PC-3 (cell line): ENCODE data around the gene MAGED2. TPM values are rescaled to one million over a fixed set of nuclear protein-coding genes. Genes with fewer than 3 reads are reported as not detected.

Source experiments
- ATAC-seq: fragments of 200-7000 bp; cut with Tn5 transposase; 2 replicates; pipeline ENCODE4 v1.9.1; 2020; ENCODE audit warnings: mild to moderate bottlenecking, moderate library complexity
- BruUV-seq: library from RNA; stranded (reverse); fragments of 400-500 nt; replicated peaks from 2 replicates; lab custom pipeline; 2021; lab: Mats Ljungman, UMichigan
- CTCF ChIA-PET: fragments of 300-600 bp; sonication (Branson Sonifier 250); formaldehyde crosslinking; loops from one replicate; lab custom pipeline; 2022; ENCODE audit warnings: antibody characterized with exemption; lab: Charles Lee
- POLR2A ChIA-PET: fragments of 300-600 bp; sonication (Branson Sonifier 250); formaldehyde crosslinking; loops from one replicate; lab custom pipeline; 2022; ENCODE audit warnings: antibody characterized with exemption; ENCODE audit not compliant: unreplicated experiment; lab: Charles Lee
- DNase-seq: peaks from one replicate; pipeline ENCODE4 v3.0.0-alpha.2; 2015
- H2AFZ ChIP-seq: fragments of 300-600 bp; sonication (generic); 2 replicates; pipeline ENCODE4 v1.6.0; 2016; ENCODE audit warnings: antibody characterized with exemption, low read length
- H3F3A ChIP-seq: fragments of 300-600 bp; sonication (generic); one replicate; pipeline ENCODE4 v1.6.0; 2017; ENCODE audit warnings: antibody characterized with exemption, low read length, control low read depth, mild to moderate bottlenecking; ENCODE audit not compliant: unreplicated experiment
- H3K27ac ChIP-seq: fragments of 300-600 bp; sonication (generic); 2 replicates; pipeline ENCODE4 v1.5.1; 2016; ENCODE audit warnings: mild to moderate bottlenecking, low read length
- H3K27me3 ChIP-seq: fragments of 300-600 bp; sonication (generic); 2 replicates; pipeline ENCODE4 v1.6.1; 2016; ENCODE audit warnings: low read length, mixed read lengths
- H3K36me3 ChIP-seq: fragments of 300-600 bp; sonication (generic); 2 replicates; pipeline ENCODE4 v1.6.1; 2016; ENCODE audit warnings: low read depth, mixed run types, low read length, mixed read lengths
- H3K4me1 ChIP-seq: fragments of 300-600 bp; sonication (generic); 2 replicates; pipeline ENCODE4 v1.5.1; 2016; ENCODE audit warnings: low read length; ENCODE audit not compliant: insufficient read depth
- H3K4me2 ChIP-seq: fragments of 300-600 bp; sonication (generic); 2 replicates; pipeline ENCODE4 v1.6.0; 2016; ENCODE audit warnings: low read length
- H3K4me3 ChIP-seq: fragments of 300-600 bp; sonication (generic); 2 replicates; pipeline ENCODE4 v1.5.1; 2016; ENCODE audit warnings: mild to moderate bottlenecking, low read length, mixed read lengths
- H3K79me2 ChIP-seq: fragments of 300-600 bp; sonication (generic); 2 replicates; pipeline ENCODE4 v1.6.1; 2017; ENCODE audit warnings: low read length, mixed read lengths
- H3K9ac ChIP-seq: fragments of 300-600 bp; sonication (generic); 2 replicates; pipeline ENCODE4 v1.6.0; 2016; ENCODE audit warnings: mild to moderate bottlenecking, low read length
- H3K9me2 ChIP-seq: fragments of 300-600 bp; sonication (generic); replicated peaks from 2 replicates; pipeline ENCODE4 v1.6.1; 2016; ENCODE audit warnings: mixed run types, low read length, mixed read lengths
- H3K9me3 ChIP-seq: fragments of 300-600 bp; sonication (generic); 2 replicates; pipeline ENCODE4 v1.6.1; 2016; ENCODE audit warnings: low read length, mixed read lengths
- H4K20me1 ChIP-seq: fragments of 300-600 bp; sonication (generic); 2 replicates; pipeline ENCODE4 v1.6.1; 2016; ENCODE audit warnings: low read length, mixed read lengths
- CTCF ChIP-seq: fragments of 300-600 bp; sonication (generic); conservative IDR thresholded peaks from 2 replicates; pipeline ENCODE4 v1.5.1; 2017; ENCODE audit warnings: antibody characterized with exemption, low read depth, mild to moderate bottlenecking, low read length
- EZH2 ChIP-seq: fragments of 300-600 bp; sonication (generic); IDR thresholded peaks from one replicate; pipeline ENCODE4 v1.6.1; 2017; ENCODE audit warnings: antibody characterized with exemption, mild to moderate bottlenecking, low read length; ENCODE audit not compliant: unreplicated experiment
- EZH2phosphoT487 ChIP-seq: fragments of 300-600 bp; sonication (generic); IDR thresholded peaks from 2 replicates; pipeline ENCODE4 v1.6.1; 2018; ENCODE audit warnings: mild to moderate bottlenecking, antibody characterized with exemption, low read length, borderline replicate concordance
- intact Hi-C: fragments of 100-400 bp; cut with micrococcal nuclease; formaldehyde crosslinking; loops from 2 replicates; pipeline ENCODE4 v1.9.0; 2023
- total RNA-seq: library from RNA; depleted of rRNA; stranded (reverse); fragments of >200 nt; gene quantifications from 2 replicates; pipeline ENCODE4 v1.2.3, GENCODE V29; 2014

MAGED2 gene
- total RNA-seq, 1 experiment from 2014 or later: 61.4 TPM

GRCh38 chrX:54776061-54776460 is 31.5 kb upstream of the MAGED2 start:
- POLR2A ChIA-PET: no interaction called here
- DNase-seq (no peak), ATAC-seq (no peak)
- Histone ChIP-seq H3K4me3 (no peak overlapping the region), H3K9ac (no peak overlapping the region), H3K4me2 (no peak overlapping the region), H2AFZ (no peak overlapping the region), H4K20me1 (no peaks in the 10 kb centered on the region), H3K79me2 (no peaks in the 10 kb centered on the region), H3K36me3 (no peaks in the 10 kb centered on the region), H3K9me2 (no peaks in the 10 kb centered on the region), H3K27ac (no peak overlapping the region), H3K4me1 (no peaks in the 10 kb centered on the region), H3F3A (no peaks in the 10 kb centered on the region), H3K27me3 (no peaks in the 10 kb centered on the region; the same call in 1 of the 2 replicates), H3K9me3 (no peaks in the 10 kb centered on the region)
- TF ChIP-seq EZH2phosphoT487 (no peak), CTCF (no peak), EZH2 (no peak)
- CTCF ChIA-PET: no interaction called here
- intact Hi-C loops: no loop called here
- BruUV-seq: no TSS peak

- BruUV-seq: no TSS peak
- peak; percentile 9 for DNase-seq
These were observed 30.4 kb upstream of the MAGED2 start for GRCh38 chrX:54776987-54777672.

More at GRCh38 chrX:54776987-54777672, 30.4 kb upstream of the MAGED2 start:
- H3K4me2 ChIP-seq: no peak overlapping the region
- H3K9ac ChIP-seq: no peak overlapping the region
- no peaks in the 10 kb centered on the region for H3K9me2 ChIP-seq
- no peaks in the 10 kb centered on the region; the same call in 1 of the 2 replicates for H3K27me3 ChIP-seq
- CTCF ChIA-PET: no interaction called here
- H3F3A ChIP-seq: no peaks in the 10 kb centered on the region
- no peak for TF ChIP-seq CTCF
- TF ChIP-seq EZH2: no peak
- no peak for TF ChIP-seq EZH2phosphoT487
- ATAC-seq: no peak
- H2AFZ ChIP-seq: no peak overlapping the region
- POLR2A ChIA-PET: no interaction called here
- H3K9me3 ChIP-seq: no peaks in the 10 kb centered on the region
- H3K27ac ChIP-seq: no peak overlapping the region
- intact Hi-C loops: no loop called here
- no peaks in the 10 kb centered on the region for H4K20me1 ChIP-seq
- H3K4me3 ChIP-seq: no peak overlapping the region
- no peaks in the 10 kb centered on the region for H3K79me2 ChIP-seq
- no peaks in the 10 kb centered on the region for H3K36me3 ChIP-seq
- no peaks in the 10 kb centered on the region for H3K4me1 ChIP-seq
